Iris pigment epithelial cell (primary cell): ENCODE measurements around the gene SNX6.
"Not testable (repeated sequence)": the region's sequence is repeated elsewhere in the genome, so short reads cannot be mapped to it uniquely, and the experiment has no call there.

ENCODE experiments used
- DNase-seq: peaks from one replicate; pipeline ENCODE4 v3.0.0-alpha.2; 2011; ENCODE audit warnings: low read depth

The SNX6 gene

DNA sequence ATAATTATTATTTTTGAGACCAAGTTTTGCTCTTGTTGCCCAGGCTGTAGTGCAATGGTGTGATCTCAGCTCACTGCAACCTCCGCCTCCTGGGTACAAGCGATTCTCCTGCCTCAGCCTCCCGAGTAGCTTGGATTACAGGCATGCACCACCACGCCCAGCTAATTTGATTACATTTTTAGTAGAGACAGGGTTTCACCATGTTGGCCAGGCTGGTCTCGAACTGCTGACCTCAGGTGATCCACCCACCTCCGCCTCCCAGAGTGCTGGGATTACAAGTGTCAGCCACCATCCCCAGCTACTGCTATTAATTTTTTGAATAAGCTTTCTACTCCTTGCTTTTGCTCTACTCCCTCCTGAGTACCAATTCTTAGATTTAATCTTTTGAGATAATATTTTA is 108.9 kb downstream of the SNX6 start:
- DNase-seq: not testable (repeated sequence)

GRCh38 chr14:34520304-34520970 is 109.5 kb downstream of the SNX6 start:
- not testable (repeated sequence) for DNase-seq
